PC-3 (cell line): ENCODE results near the gene FGGY. TPM values are rescaled to one million over a fixed set of nuclear protein-coding genes. Genes with fewer than 3 reads are reported as not detected.

Source experiments
- ATAC-seq: fragments of 200-7000 bp; cut with Tn5 transposase; 2 replicates; pipeline ENCODE4 v1.9.1; 2020; ENCODE audit warnings: mild to moderate bottlenecking, moderate library complexity
- BruUV-seq: library from RNA; stranded (reverse); fragments of 400-500 nt; replicated peaks from 2 replicates; lab custom pipeline; 2021; lab: Mats Ljungman, UMichigan
- CTCF ChIA-PET: fragments of 300-600 bp; sonication (Branson Sonifier 250); formaldehyde crosslinking; loops from one replicate; lab custom pipeline; 2022; ENCODE audit warnings: antibody characterized with exemption; lab: Charles Lee
- POLR2A ChIA-PET: fragments of 300-600 bp; sonication (Branson Sonifier 250); formaldehyde crosslinking; loops from one replicate; lab custom pipeline; 2022; ENCODE audit warnings: antibody characterized with exemption; ENCODE audit not compliant: unreplicated experiment; lab: Charles Lee
- DNase-seq: peaks from one replicate; pipeline ENCODE4 v3.0.0-alpha.2; 2015
- H2AFZ ChIP-seq: fragments of 300-600 bp; sonication (generic); 2 replicates; pipeline ENCODE4 v1.6.0; 2016; ENCODE audit warnings: antibody characterized with exemption, low read length
- H3F3A ChIP-seq: fragments of 300-600 bp; sonication (generic); one replicate; pipeline ENCODE4 v1.6.0; 2017; ENCODE audit warnings: antibody characterized with exemption, low read length, control low read depth, mild to moderate bottlenecking; ENCODE audit not compliant: unreplicated experiment
- H3K27ac ChIP-seq: fragments of 300-600 bp; sonication (generic); 2 replicates; pipeline ENCODE4 v1.5.1; 2016; ENCODE audit warnings: mild to moderate bottlenecking, low read length
- H3K27me3 ChIP-seq: fragments of 300-600 bp; sonication (generic); 2 replicates; pipeline ENCODE4 v1.6.1; 2016; ENCODE audit warnings: low read length, mixed read lengths
- H3K36me3 ChIP-seq: fragments of 300-600 bp; sonication (generic); 2 replicates; pipeline ENCODE4 v1.6.1; 2016; ENCODE audit warnings: low read depth, mixed run types, low read length, mixed read lengths
- H3K4me1 ChIP-seq: fragments of 300-600 bp; sonication (generic); 2 replicates; pipeline ENCODE4 v1.5.1; 2016; ENCODE audit warnings: low read length; ENCODE audit not compliant: insufficient read depth
- H3K4me2 ChIP-seq: fragments of 300-600 bp; sonication (generic); 2 replicates; pipeline ENCODE4 v1.6.0; 2016; ENCODE audit warnings: low read length
- H3K4me3 ChIP-seq: fragments of 300-600 bp; sonication (generic); 2 replicates; pipeline ENCODE4 v1.5.1; 2016; ENCODE audit warnings: mild to moderate bottlenecking, low read length, mixed read lengths
- H3K79me2 ChIP-seq: fragments of 300-600 bp; sonication (generic); 2 replicates; pipeline ENCODE4 v1.6.1; 2017; ENCODE audit warnings: low read length, mixed read lengths
- H3K9ac ChIP-seq: fragments of 300-600 bp; sonication (generic); 2 replicates; pipeline ENCODE4 v1.6.0; 2016; ENCODE audit warnings: mild to moderate bottlenecking, low read length
- H3K9me2 ChIP-seq: fragments of 300-600 bp; sonication (generic); replicated peaks from 2 replicates; pipeline ENCODE4 v1.6.1; 2016; ENCODE audit warnings: mixed run types, low read length, mixed read lengths
- H3K9me3 ChIP-seq: fragments of 300-600 bp; sonication (generic); 2 replicates; pipeline ENCODE4 v1.6.1; 2016; ENCODE audit warnings: low read length, mixed read lengths
- H4K20me1 ChIP-seq: fragments of 300-600 bp; sonication (generic); 2 replicates; pipeline ENCODE4 v1.6.1; 2016; ENCODE audit warnings: low read length, mixed read lengths
- EZH2 ChIP-seq: fragments of 300-600 bp; sonication (generic); IDR thresholded peaks from one replicate; pipeline ENCODE4 v1.6.1; 2017; ENCODE audit warnings: antibody characterized with exemption, mild to moderate bottlenecking, low read length; ENCODE audit not compliant: unreplicated experiment
- EZH2phosphoT487 ChIP-seq: fragments of 300-600 bp; sonication (generic); IDR thresholded peaks from 2 replicates; pipeline ENCODE4 v1.6.1; 2018; ENCODE audit warnings: mild to moderate bottlenecking, antibody characterized with exemption, low read length, borderline replicate concordance
- intact Hi-C: fragments of 100-400 bp; cut with micrococcal nuclease; formaldehyde crosslinking; loops from 2 replicates; pipeline ENCODE4 v1.9.0; 2023
- total RNA-seq: library from RNA; depleted of rRNA; stranded (reverse); fragments of >200 nt; gene quantifications from 2 replicates; pipeline ENCODE4 v1.2.3, GENCODE V29; 2014
- TF ChIP-seq, protein P1 (sequence below): fragments of 300-600 bp; sonication (generic); conservative IDR thresholded peaks from 2 replicates; pipeline ENCODE4 v1.5.1; 2017; ENCODE audit warnings: antibody characterized with exemption, low read depth, mild to moderate bottlenecking, low read length

FGGY gene
- total RNA-seq, 1 experiment from 2014 or later, result 7.4 TPM

DNA sequence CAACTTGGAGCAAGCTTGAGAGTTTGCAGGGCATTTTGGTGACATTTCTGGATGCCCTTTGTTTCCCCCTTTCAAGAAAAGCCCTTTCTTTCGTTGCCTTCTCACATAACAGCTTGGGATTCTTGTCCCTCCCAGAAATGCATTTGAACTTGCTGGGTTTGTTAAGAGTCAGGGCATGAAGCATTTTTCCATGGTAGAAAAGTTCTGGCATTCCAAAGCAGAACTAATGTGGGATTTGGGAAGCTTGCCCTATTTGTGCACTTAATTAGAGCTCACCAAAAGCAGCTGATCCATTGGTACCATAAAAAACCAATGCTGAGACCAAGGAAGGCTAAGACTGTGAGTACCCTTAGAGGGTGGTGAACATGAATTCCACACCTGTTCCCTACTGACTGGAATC is 418.1 kb downstream of the FGGY start:
- POLR2A ChIA-PET, result no interaction called here
- no peak for TF ChIP-seq EZH2
- no peak for TF ChIP-seq EZH2phosphoT487
- TF ChIP-seq, protein P1, sequence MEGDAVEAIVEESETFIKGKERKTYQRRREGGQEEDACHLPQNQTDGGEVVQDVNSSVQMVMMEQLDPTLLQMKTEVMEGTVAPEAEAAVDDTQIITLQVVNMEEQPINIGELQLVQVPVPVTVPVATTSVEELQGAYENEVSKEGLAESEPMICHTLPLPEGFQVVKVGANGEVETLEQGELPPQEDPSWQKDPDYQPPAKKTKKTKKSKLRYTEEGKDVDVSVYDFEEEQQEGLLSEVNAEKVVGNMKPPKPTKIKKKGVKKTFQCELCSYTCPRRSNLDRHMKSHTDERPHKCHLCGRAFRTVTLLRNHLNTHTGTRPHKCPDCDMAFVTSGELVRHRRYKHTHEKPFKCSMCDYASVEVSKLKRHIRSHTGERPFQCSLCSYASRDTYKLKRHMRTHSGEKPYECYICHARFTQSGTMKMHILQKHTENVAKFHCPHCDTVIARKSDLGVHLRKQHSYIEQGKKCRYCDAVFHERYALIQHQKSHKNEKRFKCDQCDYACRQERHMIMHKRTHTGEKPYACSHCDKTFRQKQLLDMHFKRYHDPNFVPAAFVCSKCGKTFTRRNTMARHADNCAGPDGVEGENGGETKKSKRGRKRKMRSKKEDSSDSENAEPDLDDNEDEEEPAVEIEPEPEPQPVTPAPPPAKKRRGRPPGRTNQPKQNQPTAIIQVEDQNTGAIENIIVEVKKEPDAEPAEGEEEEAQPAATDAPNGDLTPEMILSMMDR, result no peak
- no TSS peak for BruUV-seq
- H3K27ac ChIP-seq, result no peak overlapping the region
- CTCF ChIA-PET, result no interaction called here
- H3K4me3 ChIP-seq, result no peak overlapping the region
- no peaks in the 10 kb centered on the region for H3K9me3 ChIP-seq
- ATAC-seq (no peak), DNase-seq (no peak)
- H3K4me1 ChIP-seq, result no peaks in the 10 kb centered on the region
- H3K36me3 ChIP-seq, result no peaks in the 10 kb centered on the region
- H3K9me2 ChIP-seq, result no peaks in the 10 kb centered on the region
- H2AFZ ChIP-seq, result no peak overlapping the region
- no peaks in the 10 kb centered on the region for H3K27me3 ChIP-seq
- H3F3A ChIP-seq, result no peaks in the 10 kb centered on the region
- H3K4me2 ChIP-seq, result no peak overlapping the region
- H4K20me1 ChIP-seq, result no peaks in the 10 kb centered on the region
- no peak overlapping the region for H3K9ac ChIP-seq
- H3K79me2 ChIP-seq, result no peaks in the 10 kb centered on the region
- intact Hi-C loops, result no loop called here

DNA sequence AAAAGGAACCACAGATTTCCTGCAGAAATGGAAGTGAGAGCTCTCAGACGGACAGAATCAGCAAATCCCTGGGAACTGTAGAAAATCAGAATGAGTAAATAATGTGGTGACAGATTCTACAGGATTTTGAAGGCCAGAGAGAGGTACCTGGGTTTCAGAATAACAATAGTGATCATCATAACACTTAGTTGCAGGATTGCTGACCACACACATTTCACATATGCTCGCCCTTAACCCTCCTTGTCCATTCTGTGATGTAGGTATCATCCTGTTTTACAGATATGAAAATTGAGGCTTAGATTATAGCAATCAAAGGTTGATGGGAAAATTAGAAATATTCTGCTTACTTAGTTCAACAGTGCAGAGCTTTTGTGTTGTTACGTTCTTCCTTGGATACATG is 419.9 kb downstream of the FGGY start:
- Histone ChIP-seq H3K9ac (no peak overlapping the region), H3K4me3 (no peak overlapping the region), H3K9me2 (no peaks in the 10 kb centered on the region), H4K20me1 (no peaks in the 10 kb centered on the region), H3K4me2 (no peak overlapping the region), H3K4me1 (no peaks in the 10 kb centered on the region), H2AFZ (no peak overlapping the region), H3K27ac (no peak overlapping the region), H3K36me3 (no peaks in the 10 kb centered on the region), H3K27me3 (no peaks in the 10 kb centered on the region), H3F3A (no peaks in the 10 kb centered on the region), H3K9me3 (no peaks in the 10 kb centered on the region), H3K79me2 (no peaks in the 10 kb centered on the region)
- ATAC-seq (no peak), DNase-seq (no peak)
- no TSS peak for BruUV-seq
- ChIA-PET CTCF (no interaction called here), POLR2A (no interaction called here)
- intact Hi-C loops, result no loop called here
- no peak for TF ChIP-seq EZH2phosphoT487
- no peak for TF ChIP-seq EZH2
- TF ChIP-seq, protein P1, result no peak

DNA sequence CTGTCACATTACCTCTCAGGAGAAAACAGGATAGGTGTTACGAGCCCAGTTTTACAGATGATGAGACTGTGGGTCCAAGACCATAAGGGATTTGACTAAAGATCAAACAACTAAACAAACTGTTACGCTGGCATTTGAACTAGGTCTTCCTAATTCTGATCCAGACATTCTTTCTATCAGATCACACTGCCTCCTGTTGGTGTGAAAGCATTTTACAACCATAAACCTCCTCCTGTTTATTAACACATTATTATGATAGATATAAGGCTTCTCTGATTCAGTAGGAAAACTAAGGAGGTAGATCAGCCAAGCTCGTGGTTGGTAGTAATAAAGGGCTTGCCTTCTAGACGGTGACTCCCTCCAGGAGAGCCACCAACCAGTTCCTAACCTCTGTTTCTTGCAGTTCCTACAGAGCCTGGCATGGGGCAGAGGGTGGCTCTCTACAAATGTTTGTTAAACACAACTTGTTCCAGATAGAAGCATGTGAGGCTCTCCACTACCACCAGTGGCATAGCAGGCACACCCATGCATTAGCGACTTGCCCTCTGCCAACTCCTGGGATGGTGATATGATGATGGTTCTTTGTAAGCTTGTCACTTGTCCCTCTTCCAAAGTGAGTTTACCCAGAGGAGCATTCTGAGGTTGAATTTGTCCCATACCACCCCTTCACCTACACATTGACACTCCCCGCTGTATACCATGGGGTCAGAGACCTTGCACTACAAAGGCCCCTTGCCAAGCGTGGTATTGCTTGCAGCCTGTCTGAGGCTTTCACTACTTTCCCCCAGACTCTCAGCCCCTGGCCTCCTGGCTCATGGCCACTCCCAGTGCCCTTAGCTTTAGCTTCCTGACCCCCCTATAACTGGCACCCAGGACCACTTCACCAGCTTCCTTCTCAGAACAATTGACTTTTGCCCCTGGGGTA is 421.4 kb downstream of the FGGY start:
- H3K4me2 ChIP-seq, result no peak overlapping the region
- CTCF ChIA-PET, result interaction anchor here (0.5 to 0.6 kb wide), 2 partner anchors 19 to 1038 kb away, joined by 4 to 7 read pairs; no protein-coding TSS in a partner anchor
- TF ChIP-seq, protein P1, result peak; percentile 80
- TF ChIP-seq EZH2 (no peak), EZH2phosphoT487 (no peak)
- no peaks in the 10 kb centered on the region for H4K20me1 ChIP-seq
- DNase-seq (peak; percentile 75), ATAC-seq (peak; percentile 35; the same call in 1 of the 2 replicates)
- BruUV-seq, result no TSS peak
- no peak overlapping the region for H2AFZ ChIP-seq
- no peak overlapping the region for H3K27ac ChIP-seq
- intact Hi-C loops, result no loop called here
- POLR2A ChIA-PET, result no interaction called here
- H3K9ac ChIP-seq, result no peak overlapping the region
- H3K4me1 ChIP-seq, result no peaks in the 10 kb centered on the region
- H3K9me2 ChIP-seq, result no peaks in the 10 kb centered on the region
- H3K9me3 ChIP-seq, result no peaks in the 10 kb centered on the region
- H3K36me3 ChIP-seq, result no peaks in the 10 kb centered on the region
- no peaks in the 10 kb centered on the region for H3F3A ChIP-seq
- H3K4me3 ChIP-seq, result no peak overlapping the region
- H3K79me2 ChIP-seq, result no peaks in the 10 kb centered on the region
- H3K27me3 ChIP-seq, result no peaks in the 10 kb centered on the region
